ENCODE data around the gene SPARCL1. TPM values are rescaled to one million over a fixed set of nuclear protein-coding genes. Genes with fewer than 3 reads are reported as not detected.

SPARCL1 gene
- total and polyA plus RNA-seq, 4 donors: 1.9 to 25.8 (median 13.3) TPM

GRCh38 chr4:87541956-87542709 is 13.0 kb upstream of the SPARCL1 start:
- no peaks in the 10 kb centered on the region for H3K4me1 ChIP-seq (ENCODE audit: control insufficient read depth in 4 of 4, insufficient read depth in 4 of 4, low read length in 3 of 4)
- no peak for TF ChIP-seq ATF3 (IDR thresholded peaks at IDR 0.05)
- no peaks in the 10 kb centered on the region for H3K36me3 ChIP-seq (ENCODE audit: control insufficient read depth in 4 of 4, insufficient read depth in 3 of 4, low read depth in 1 of 4, low read length in 3 of 4)
- no peaks in the 10 kb centered on the region for H3K27me3 ChIP-seq (ENCODE audit: control insufficient read depth in 4 of 4, insufficient read depth in 4 of 4, low read length in 3 of 4)
- H3K9me3 ChIP-seq (ENCODE audit: control insufficient read depth in 4 of 4, low read length in 3 of 4): no peaks in the 10 kb centered on the region
- no peak overlapping the region for H3K4me3 ChIP-seq (ENCODE audit: low read depth in 1 of 3, low read length in 3 of 3)
- no peak overlapping the region for H3K9ac ChIP-seq (ENCODE audit: low read depth in 1 of 2, low read length in 2 of 2)
- 85% methylated on average over 6 of the region's 6 CpGs for WGBS
- no peak for DNase-seq (ENCODE audit: low spot score)
- no peak overlapping the region for H3K27ac ChIP-seq (ENCODE audit: low read depth in 1 of 2, low read length in 2 of 2)

DNA sequence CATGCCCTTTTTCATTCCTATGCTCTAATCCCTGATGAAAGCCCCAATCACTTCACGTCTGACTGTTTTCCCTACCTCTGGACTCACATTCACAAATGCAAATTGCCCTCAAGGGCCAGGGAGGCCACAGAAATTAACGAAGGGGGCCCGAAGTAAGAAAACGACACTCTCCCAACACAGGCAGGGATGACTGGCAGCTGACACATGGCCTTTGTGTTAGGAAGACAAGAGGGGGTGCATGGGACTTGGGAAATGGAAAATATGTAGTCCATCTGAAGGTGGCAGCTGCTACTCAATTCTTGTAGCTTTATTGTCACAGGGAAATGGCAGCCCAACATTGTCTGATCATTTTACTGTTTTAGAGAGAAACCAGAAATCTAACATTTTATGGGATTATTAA is 12.3 kb upstream of the SPARCL1 start:
- Histone ChIP-seq H3K4me1 (ENCODE audit: control insufficient read depth in 4 of 4, insufficient read depth in 4 of 4, low read length in 3 of 4) (no peaks in the 10 kb centered on the region), H3K27ac (ENCODE audit: low read depth in 1 of 2, low read length in 2 of 2) (no peak overlapping the region), H3K9ac (ENCODE audit: low read depth in 1 of 2, low read length in 2 of 2) (no peak overlapping the region), H3K4me3 (ENCODE audit: low read depth in 1 of 3, low read length in 3 of 3) (no peak overlapping the region), H3K27me3 (ENCODE audit: control insufficient read depth in 4 of 4, insufficient read depth in 4 of 4, low read length in 3 of 4) (no peaks in the 10 kb centered on the region), H3K36me3 (ENCODE audit: control insufficient read depth in 4 of 4, insufficient read depth in 3 of 4, low read depth in 1 of 4, low read length in 3 of 4) (no peaks in the 10 kb centered on the region), H3K9me3 (ENCODE audit: control insufficient read depth in 4 of 4, low read length in 3 of 4) (no peaks in the 10 kb centered on the region)
- TF ChIP-seq ATF3 (IDR thresholded peaks at IDR 0.05) (no peak), NR2F2 (IDR thresholded peaks at IDR 0.05) (no peak), GABPA (IDR thresholded peaks at IDR 0.05 in 1 of 2, conservative IDR thresholded peaks at IDR 0.05 in 1 of 2) (no peak), RXRA (IDR thresholded peaks at IDR 0.05) (no peak), EGR1 (IDR thresholded peaks at IDR 0.05; ENCODE audit: low read depth in 2 of 2) (no peak), JUND (IDR thresholded peaks at IDR 0.05) (no peak), YY1 (IDR thresholded peaks at IDR 0.05) (no peak), ZBTB33 (IDR thresholded peaks at IDR 0.05) (no peak), HNF4A (conservative IDR thresholded peaks at IDR 0.05) (no peak), RAD21 (IDR thresholded peaks at IDR 0.05) (no peak), HNF4G (IDR thresholded peaks at IDR 0.05) (no peak), SP1 (IDR thresholded peaks at IDR 0.05) (no peak), TAF1 (conservative IDR thresholded peaks at IDR 0.05) (no peak), FOXA2 (IDR thresholded peaks at IDR 0.05) (no peak), FOXA1 (IDR thresholded peaks at IDR 0.05) (no peak)
- TF ChIP-seq, protein P1, sequence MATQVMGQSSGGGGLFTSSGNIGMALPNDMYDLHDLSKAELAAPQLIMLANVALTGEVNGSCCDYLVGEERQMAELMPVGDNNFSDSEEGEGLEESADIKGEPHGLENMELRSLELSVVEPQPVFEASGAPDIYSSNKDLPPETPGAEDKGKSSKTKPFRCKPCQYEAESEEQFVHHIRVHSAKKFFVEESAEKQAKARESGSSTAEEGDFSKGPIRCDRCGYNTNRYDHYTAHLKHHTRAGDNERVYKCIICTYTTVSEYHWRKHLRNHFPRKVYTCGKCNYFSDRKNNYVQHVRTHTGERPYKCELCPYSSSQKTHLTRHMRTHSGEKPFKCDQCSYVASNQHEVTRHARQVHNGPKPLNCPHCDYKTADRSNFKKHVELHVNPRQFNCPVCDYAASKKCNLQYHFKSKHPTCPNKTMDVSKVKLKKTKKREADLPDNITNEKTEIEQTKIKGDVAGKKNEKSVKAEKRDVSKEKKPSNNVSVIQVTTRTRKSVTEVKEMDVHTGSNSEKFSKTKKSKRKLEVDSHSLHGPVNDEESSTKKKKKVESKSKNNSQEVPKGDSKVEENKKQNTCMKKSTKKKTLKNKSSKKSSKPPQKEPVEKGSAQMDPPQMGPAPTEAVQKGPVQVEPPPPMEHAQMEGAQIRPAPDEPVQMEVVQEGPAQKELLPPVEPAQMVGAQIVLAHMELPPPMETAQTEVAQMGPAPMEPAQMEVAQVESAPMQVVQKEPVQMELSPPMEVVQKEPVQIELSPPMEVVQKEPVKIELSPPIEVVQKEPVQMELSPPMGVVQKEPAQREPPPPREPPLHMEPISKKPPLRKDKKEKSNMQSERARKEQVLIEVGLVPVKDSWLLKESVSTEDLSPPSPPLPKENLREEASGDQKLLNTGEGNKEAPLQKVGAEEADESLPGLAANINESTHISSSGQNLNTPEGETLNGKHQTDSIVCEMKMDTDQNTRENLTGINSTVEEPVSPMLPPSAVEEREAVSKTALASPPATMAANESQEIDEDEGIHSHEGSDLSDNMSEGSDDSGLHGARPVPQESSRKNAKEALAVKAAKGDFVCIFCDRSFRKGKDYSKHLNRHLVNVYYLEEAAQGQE (IDR thresholded peaks at IDR 0.05): no peak
- TF ChIP-seq, protein P2, sequence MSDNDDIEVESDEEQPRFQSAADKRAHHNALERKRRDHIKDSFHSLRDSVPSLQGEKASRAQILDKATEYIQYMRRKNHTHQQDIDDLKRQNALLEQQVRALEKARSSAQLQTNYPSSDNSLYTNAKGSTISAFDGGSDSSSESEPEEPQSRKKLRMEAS (IDR thresholded peaks at IDR 0.05): no peak
- TF ChIP-seq, protein P3, sequence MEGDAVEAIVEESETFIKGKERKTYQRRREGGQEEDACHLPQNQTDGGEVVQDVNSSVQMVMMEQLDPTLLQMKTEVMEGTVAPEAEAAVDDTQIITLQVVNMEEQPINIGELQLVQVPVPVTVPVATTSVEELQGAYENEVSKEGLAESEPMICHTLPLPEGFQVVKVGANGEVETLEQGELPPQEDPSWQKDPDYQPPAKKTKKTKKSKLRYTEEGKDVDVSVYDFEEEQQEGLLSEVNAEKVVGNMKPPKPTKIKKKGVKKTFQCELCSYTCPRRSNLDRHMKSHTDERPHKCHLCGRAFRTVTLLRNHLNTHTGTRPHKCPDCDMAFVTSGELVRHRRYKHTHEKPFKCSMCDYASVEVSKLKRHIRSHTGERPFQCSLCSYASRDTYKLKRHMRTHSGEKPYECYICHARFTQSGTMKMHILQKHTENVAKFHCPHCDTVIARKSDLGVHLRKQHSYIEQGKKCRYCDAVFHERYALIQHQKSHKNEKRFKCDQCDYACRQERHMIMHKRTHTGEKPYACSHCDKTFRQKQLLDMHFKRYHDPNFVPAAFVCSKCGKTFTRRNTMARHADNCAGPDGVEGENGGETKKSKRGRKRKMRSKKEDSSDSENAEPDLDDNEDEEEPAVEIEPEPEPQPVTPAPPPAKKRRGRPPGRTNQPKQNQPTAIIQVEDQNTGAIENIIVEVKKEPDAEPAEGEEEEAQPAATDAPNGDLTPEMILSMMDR (IDR thresholded peaks at IDR 0.05; ENCODE audit: low read depth, low read length, missing input control): no peak
- 65% methylated on average over 4 of the region's 4 CpGs for WGBS
- no peak for DNase-seq (ENCODE audit: low spot score)

Measured in liver (tissue), 9 donors.